Measurements from ENCODE around the gene RUNX3.

The RUNX3 gene

DNA sequence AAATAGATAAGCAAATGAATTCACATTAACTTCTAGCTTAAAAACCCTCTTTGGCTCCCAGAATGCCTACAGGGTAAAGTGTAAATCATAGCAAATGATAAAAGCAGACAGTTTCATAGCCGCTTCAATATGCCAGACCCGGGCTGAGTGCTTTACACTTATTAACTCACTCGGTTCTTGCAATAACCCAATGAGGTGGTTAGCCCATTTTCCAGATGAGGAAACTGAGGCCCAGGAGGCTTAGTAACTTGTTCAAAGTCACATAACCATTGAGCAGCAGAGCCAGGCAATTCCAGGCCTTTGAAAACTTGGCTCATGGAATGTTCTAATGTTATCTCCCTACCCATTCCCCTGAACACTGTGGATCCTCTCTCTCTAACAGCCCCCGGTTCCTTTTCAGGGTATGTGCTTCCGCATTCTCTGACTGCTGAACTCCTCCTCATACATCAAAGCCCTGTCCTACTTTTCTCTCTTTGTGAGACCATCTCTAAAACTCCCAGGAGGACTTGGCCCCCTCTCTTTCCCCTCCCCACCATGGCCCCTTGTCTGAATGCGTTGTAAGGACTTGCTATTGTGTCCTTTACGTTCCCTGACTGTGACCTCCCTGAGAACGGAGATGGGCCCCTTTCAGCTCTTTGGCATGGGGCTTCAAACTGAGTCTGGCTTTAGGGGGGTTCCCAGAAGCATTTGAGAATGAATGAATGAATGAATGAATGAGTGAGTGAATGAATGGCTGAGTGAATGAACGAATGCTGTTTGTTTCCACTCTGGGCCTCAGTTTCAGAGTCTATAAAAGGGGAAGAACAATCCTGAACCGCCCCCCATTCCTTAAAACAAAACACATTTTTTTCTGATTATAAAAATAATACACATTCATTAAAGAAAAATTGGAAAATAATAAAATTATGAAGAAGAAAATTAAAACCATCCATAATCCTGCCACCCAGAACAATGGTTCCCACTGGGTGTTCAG lies 15.6 kb upstream of the RUNX3 start:
- DNase-seq, result no peak

DNA sequence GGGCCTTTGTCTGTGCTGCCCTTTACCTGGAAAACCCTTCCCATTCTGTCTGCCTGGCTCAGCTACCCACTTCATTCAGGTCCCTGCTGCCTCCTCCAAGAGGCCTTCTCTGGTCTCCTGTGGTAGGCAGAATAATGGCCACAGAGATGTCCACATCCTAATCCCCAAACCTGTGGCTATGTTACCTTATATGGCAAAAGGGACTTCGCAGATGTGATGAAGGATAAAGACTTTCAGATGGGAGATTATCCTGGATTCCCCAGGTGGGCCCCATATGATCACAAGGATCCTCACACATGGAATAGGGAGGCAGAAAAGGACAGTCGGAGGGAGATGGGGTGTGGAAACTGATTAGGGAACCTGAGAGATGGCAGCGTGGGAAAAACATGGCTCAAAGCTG lies 14.2 kb upstream of the RUNX3 start:
- DNase-seq, result no peak

DNA sequence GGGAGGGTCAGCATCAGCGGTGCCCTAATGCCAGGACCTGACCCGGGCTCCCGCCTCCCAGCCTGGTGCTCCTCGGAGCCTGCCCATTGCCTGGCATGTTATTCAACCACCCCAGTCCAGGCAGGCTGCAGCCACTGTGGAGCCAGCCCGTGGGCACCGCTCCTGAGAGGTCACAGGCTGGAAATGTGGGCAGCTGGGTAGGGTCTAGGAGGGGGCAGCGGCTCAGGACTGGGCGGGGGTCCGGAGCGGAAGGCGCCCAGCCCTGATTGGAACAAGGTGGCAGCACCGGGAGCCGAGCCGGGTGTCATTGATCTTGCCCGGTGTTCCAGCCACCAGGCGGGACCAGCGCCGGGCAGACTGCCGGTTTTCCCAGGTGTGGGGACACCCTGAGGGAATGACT lies 12.7 kb upstream of the RUNX3 start:
- no peak for DNase-seq

DNA sequence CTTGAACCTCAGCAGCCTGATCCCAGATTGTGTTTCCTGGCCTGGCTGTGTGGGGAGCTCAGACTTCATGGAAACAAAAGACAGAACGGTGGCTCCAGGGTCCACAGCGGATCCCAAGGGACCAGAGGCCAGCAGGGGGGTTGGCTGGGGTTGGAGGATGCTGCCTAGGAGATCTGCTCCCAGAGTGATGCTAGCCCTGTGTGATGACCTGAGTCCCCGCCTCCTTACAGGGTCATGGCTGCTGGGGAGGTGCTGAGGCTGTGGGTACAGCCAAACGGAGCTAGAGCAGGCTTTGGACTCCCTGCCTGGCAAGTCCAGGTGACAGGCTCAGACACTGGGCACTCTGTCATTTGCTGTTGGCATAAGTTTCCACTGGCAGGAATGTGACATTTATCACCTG lies 11.5 kb upstream of the RUNX3 start:
- DNase-seq, result no peak

DNA sequence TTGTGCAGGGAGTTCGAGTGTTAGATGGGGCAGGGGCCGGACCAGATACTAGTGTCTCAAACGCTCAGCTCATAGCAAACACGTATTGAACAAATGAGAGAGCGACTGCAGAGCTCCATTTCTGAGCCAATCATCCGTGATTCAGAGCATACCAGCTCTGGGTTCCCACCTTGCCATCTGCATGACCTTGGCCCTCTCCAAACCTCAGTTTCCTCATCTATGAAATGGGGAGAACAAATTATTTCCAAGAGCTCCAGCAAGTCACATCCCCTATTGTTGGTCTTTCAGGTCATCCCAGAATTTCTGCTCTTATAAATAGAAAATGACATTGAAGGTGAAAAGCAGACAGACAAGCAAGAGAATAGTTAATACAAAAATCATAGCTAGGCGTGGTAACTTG lies 10.2 kb upstream of the RUNX3 start:
- DNase-seq, result no peak

DNA sequence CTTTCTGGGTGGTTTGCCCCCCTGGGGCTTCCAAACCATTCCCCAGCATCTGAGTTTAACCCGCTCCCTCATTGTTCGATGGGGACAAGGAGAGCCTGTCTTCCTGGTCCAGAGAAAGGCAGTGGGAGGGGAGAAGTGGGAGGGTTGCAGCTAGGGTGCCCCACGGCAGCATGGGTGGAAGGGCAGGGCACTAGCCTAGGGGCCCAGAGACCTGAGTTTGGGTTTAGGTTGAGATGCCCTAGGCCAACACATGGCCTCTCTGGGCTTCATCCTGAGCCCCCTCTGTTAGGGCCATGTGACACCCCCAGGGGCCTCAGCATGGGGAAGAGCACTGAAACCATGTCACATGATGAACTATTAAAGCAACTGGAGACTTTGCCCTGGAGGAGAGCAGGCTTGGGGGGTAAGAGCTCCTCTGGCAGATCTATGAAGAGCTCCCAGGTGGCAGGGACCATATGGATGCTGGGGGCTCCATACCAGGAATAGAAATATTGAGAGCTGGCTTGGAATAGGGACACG lies 9.7 kb upstream of the RUNX3 start:
- no peak for DNase-seq

DNA sequence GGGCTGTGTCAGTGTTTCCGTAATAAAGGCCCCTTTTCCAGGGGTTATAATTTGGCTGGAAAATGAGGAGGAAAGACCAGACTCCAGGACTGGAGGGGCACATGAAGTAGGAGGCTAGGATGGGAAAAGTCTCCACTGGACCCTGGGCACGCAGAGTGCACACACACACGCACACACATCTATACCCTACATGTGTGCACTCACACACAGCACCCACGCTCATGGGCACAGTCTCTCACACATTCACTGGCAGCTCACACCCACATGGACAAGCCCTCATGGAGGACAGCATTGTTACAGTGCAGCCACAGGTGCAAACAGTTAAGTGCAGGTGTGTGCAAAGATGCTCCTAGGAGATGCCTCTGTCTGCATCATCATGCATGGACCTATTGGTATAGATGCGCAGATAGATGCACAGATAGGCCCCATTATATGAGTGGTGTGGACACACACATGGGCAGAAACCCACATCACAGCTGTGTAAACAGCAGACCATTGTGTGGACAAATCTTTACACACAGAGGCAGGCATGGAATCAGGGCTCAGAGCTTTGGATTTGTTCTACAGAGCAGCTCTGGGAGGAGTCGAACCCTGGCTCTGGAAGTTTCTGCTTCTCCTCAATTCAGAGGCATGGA lies 9.1 kb upstream of the RUNX3 start:
- DNase-seq, result no peak

DNA sequence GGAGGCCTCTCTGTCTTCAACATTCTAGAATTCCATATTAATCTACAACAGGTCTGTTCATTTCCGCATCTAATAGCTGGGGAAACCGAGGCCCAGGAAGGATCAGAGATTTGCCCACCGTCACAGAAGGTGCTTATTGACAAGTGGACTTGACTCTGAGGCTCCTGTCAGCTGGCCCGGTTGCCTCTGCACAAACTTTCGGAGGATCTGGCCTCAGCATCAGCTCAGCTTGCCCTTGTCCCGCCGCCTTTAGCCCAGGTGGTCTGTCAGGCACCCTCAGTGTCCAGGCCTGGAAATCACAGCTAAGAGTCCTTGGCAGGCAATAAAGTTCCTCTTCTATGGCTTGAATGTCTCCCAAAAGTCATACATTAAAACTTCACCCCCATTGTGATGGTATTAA lies 8.2 kb upstream of the RUNX3 start:
- DNase-seq, result no peak

DNA sequence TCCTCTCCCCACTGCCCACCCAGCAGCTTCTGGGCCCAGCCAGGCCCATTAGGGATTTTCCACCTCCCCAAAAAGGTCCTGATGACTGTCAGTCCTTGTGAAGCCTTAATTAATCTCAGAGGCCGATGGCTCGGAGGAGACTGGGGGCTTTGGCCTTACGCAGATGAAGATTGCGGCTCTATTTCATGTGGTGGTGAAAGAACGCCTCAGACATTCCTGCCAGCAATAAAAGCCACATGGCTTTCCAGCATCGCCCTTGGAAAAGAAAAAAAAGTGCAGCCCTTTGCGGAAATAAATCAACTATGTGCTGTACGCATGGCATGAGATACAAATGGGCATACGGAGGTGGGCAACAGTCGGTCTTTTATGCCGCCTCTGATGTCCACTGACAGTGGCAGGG lies 6.6 kb upstream of the RUNX3 start:
- no peak for DNase-seq

DNA sequence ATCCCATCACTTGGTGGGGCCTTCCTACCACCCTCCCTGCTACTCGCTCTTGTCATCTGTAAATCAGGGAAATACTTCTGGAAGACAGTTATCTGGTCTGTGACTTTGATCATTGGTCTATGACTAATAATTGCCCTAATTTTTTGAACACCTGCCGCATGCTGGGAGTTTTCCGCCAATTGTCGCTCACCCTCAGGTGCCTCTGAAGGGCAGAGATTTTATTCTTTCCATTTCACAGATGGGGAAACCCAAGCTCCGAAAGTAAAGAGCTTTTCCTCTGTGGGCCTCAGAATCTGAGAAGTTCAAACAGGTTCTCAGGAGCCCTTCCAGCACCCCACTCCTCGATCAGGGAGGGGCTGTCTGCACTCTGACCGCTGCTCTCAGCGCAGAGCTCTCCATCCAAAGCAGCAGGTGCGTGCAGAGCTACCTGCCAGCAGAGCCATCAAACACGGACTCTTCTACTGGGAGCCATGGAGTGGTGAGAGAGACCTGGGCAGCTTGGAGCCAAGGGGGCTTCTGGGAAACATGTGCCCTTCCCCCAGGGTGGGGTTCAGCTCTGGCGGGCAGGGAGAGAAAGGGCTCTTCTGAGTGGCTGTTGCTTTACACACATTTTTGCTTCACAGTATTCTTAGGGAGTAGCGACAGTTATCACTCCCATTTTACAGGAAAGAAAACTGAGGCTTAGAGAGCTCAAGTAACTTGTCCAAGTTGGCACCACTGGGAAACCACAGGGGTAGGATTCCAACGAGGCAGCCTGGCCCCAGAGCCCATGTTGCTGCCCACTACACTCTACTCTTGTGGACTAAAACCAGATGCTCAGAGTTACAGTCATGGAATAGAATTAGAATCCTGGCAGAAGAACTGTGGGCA lies 5.8 kb upstream of the RUNX3 start:
- DNase-seq, result no peak

DNA sequence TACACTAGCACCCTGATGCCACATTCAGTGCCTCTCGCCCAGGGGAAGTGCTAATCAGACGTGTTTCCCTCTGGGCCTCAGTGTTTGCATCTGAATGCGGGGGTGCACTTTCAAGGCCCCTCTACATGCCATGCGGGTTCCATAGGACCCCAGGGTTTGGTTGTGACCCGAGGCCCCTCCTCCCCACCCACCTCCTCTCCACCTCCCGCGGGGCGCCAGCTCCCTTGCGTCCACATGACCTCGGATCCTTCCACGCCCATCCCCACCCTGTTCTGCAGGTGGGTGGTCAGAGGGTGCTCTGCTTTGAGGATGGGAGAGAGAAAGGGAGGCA lies 5.1 kb upstream of the RUNX3 start:
- no peak for DNase-seq

DNA sequence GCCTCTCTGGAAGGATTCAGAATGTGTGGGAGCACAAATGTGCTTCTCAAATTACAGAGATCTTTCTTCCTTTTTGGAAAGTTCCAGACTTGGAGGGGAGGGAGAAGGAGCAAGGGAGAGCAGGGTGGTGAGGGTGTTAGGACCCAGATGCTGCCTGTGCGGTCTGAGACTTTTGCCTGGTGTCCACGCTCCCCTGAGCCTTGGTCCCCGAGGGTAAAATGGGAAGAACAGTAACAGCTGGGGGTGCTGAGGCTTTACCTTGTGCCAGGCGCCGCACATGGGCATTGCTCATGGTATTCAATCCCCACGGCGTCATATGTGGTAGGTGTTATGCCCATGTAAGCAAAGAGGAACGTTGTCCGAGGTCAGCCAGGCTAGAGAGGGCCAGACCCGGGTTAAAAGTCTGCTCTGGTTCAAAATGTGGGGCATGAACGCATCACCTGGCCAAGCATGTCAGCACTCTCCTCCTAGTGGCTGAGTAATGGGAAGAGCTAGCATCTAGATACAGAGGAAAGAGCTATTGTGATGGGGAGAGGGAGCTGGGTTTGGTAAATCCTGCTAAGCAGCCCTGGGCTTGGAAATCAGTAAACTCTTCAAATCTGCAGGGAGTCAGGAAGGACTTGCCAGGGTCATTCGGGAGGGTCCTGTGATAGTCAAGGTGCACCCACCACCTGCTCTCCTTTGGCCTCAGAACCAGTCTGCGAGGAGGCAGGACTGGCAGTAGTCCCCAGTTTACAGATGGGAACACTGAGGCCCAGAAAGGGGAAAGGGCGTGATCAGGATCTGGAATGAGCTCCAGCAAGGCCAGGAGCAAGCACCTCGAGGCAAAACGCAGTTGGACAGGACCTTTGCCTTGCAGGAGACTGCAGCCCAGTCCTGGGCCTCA lies 4.5 kb upstream of the RUNX3 start:
- no peak for DNase-seq

DNA sequence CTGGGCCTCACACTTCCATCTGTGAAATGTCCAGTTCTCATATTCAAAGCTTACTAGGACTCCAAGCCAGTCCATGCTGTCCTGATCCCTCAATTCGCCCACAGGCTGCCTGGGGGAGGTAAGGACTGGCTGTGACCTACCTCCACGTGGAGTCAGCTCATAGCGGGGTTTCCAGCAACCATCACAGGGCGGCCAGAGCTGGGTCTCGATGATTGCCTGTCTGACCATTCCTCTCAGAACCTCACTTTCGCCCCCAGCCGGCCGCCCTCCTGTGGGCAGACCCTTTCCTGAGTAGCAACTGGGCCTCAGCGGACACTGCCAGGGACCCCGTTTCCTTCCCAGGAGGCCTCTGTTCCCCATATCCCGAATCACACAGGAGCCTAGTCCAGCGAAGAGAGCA lies 3.4 kb upstream of the RUNX3 start:
- DNase-seq, result no peak

DNA sequence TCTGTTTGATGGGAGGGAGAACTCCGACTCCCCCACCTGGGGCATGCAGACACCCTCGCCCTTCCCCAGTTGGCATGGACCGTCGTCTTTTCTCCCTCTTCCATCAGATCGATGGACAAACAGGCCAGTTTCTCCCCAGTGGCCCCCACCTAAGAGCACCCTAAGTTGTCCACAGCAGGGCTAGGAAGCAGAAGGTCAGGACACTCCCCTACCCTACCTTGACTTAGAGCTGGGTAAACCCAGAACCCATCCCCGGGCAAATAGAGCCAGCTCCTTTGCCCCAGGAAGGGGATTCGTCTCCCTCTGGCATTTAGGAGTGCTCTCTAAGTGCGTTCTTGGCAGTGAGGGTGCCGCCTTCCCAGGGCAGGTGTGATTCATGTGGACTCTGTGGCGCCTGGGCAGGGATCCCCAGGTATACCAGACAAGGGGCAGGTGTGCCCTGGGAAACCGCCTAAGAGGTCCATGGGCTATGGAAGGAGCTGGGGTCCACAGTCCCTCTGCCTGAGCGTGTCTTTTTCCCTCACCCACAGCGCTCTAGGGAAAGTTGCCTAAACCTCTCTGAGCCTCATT lies 2.7 kb upstream of the RUNX3 start:
- DNase-seq, result no peak

DNA sequence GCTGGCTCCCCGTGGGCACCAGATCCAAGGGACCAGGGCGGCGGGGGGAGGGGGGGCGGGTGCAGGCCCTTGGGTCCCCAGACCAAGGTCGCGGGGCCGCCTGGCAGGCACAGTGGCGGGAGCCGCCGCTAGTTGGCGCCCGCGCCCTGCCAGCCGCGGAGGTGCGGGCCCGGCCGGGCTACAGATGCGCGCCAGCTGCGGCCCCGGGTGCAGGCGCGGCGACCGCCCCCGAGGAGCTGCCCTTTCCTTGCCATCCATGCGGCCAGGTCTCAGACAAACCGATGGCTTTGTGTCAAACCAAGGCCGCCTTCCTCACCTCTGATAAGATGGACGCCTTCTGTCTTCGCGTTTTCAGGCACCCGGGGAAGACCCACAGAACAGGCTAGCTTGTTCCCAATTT lies 2.2 kb upstream of the RUNX3 start:
- peak; percentile 83 for DNase-seq

DNA sequence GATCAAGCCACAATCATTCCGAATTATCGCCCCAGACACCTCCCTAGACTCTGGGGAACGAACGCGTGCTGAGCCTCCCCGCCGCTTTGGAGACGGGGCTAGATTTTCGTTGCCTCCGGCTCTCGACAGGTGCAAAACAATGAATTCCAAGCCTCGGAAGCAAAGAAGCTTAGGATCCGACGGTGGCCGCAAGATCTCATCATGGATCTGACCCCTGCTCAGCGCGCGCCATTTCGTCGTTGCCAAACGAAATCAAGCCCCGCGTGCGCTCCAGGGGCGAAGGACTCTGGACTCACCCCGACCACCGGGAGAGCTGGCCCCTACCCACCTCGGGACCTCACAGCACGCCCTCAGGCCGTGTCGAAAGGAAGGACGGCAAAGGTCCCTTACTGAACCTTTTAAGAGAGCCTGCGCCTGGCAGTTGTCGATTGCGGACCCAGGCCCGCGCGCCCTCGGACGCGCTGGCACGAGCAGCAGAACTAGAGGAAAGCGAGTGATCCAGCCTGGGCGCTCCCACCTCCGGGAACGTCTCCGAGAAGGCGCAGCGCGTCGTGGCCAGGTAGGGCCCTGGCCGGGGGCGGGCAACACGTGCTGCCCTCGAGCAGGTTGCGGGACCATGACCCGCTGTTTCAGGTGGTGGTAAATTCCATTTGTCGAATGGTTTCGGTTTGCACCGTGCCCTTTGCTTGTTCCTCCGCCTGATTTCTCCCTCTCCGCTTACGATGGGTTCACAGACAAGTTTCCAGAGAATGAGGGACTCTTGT lies 1.6 kb upstream of the RUNX3 start:
- no peak for DNase-seq

DNA sequence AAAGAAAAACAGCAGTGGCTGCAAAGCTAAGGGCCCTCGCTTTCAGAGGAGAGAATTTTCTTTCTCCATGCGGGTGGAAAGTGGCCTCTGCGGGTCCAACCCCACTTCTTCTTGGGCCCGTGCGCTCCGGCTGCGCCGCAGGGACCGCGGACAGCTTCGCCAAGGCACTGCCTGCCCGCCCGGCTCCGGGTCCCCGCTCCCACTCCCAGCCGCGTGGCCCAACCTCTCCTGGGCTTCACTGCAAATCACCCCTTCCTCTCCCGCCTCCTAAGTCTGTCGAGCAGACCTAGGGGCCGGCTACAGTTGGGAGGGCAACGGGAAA lies 1.0 kb upstream of the RUNX3 start:
- no peak for DNase-seq

DNA sequence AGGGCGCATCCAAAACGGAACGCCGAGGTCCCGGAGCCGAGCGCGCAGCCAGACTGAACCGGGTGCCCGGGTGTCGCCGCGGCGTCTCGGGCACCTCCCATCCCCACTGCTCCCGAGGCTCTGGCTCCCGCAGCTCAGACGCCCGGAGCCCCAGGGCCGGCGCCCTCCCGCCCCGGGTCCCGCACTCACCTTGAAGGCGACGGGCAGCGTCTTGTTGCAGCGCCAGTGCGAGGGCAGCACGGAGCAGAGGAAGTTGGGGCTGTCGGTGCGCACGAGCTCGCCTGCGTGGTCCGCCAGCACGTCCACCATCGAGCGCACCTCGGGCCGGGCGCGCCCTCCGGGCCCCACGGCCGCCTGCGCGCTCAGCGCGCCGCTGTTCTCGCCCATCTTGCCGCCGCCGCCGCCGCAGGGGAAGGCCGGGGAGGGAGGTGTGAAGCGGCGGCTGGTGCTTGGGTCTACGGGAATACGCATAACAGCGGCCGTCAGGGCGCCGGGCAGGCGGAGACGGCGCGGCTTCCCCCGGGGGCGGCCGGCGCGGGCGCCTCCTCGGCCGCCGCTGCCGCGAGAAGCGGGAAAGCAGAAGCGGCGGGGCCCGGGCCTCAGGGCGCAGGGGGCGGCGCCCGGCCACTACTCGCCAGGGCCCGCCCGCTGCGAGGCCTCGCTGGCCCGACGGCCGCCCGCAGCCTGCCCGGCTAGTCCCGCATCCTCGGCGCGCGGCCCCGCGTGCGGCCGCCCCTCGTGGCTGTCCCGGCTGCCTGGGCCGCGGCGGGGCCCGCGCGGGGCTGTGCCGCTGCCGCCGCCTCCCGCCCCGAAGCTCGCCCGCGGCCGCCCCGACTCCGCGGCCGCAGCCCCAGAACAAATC lies 447 bp downstream of the RUNX3 start:
- peak; percentile 64 for DNase-seq

DNA sequence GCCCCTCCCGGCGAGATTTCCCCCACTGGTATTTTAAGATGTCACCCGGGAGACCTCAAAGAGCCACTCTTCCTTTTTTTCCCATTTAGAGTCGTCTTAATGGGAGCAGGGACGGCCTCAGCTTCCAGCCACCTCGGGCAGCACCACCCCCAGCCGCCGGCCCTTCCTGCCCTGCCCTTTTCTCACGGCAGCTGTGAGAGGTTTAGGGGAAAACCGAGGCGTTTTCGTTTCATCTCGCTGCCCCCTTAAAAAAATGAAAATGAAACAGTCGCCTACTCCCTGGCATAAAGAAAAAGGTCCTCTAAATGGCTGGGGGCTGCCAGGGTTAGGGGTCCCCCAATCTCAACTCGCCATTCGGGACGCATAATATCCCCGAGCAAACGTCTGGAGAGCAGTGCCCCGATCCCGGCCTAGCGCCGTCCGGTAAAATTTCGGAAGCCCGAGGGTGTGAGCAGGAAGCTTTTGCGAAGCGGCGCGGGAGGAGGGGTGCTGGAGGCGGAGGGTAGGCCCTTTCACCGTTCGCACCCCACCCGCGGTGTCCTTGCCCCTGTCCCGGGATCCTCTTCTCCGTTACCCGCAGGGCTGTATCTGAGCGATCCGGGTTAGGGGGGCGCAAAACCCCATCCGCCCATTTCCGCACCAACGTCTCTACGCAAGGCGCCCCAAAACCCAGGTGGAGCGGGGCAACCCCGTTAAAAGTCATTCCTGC lies 1.2 kb downstream of the RUNX3 start:
- DNase-seq, result peak; percentile 60

Measured in activated CD4-positive, alpha-beta T cell treated with anti-CD3 and anti-CD28 coated beads, Interleukin-2, Interleukin-6, amounts not matched to agents 100 ng/mL and 50 ng/mL, durations not matched to agents 16 hours and 8 hours (primary cell).